Measurements from ENCODE around the gene PDGFRB.

GRCh38 chr5:150146235-150146634, 9.4 kb downstream of the PDGFRB start:
- no peak for TF ChIP-seq CTCF (IDR thresholded peaks at IDR 0.05; ENCODE audit: insufficient read depth, low read length, poor library complexity, severe bottlenecking)
- TF ChIP-seq EZH2phosphoT487 (conservative IDR thresholded peaks at IDR 0.05; ENCODE audit: low read length): no peak

Measured in SU-DHL-6 (cell line).